HFFc6 (cell line): ENCODE results near the gene RETREG1. TPM values are rescaled to one million over a fixed set of nuclear protein-coding genes. Genes with fewer than 3 reads are reported as not detected.

Experiments used
- DNase-seq: peaks from one replicate; pipeline ENCODE4 v3.0.0-alpha.2; 2018
- H3K27ac Mint-ChIP-seq: 2 replicates; pipeline ENCODE4 v1.8.0; 2020; ENCODE audit warnings: mild to moderate bottlenecking, mixed read lengths
- H3K27me3 Mint-ChIP-seq: 2 replicates; pipeline ENCODE4 v1.8.0; 2021; ENCODE audit warnings: mild to moderate bottlenecking, moderate library complexity, mixed read lengths; ENCODE audit not compliant: insufficient read depth
- H3K36me3 Mint-ChIP-seq: 2 replicates; pipeline ENCODE4 v1.8.0; 2021; ENCODE audit warnings: low read depth, mixed read lengths
- H3K4me1 Mint-ChIP-seq: 2 replicates; pipeline ENCODE4 v1.8.0; 2020; ENCODE audit warnings: low read depth, mixed read lengths
- H3K4me3 Mint-ChIP-seq: 2 replicates; pipeline ENCODE4 v1.8.0; 2020; ENCODE audit warnings: mild to moderate bottlenecking, moderate library complexity, mixed read lengths
- H3K9me3 Mint-ChIP-seq: 2 replicates; pipeline ENCODE4 v1.8.0; 2020; ENCODE audit warnings: mild to moderate bottlenecking, mixed read lengths
- total RNA-seq, 6 experiments: library from RNA; stranded (reverse); fragmentation: NEBNext Ultra II Directional; extraction: Animal tissue kit (Norgen Biotek cat#: 25700); gene quantifications; 2 replicates in 1 of 6; 3 replicates in 5 of 6; pipeline ENCODE4 v1.2.3, GENCODE V29; 2021
- TF ChIP-seq, protein P1 (sequence below): fragments of 200-600 bp; sonication (generic); IDR thresholded peaks from 2 replicates; pipeline ENCODE4 v1.5.0; 2021; ENCODE audit warnings: antibody characterized with exemption, mild to moderate bottlenecking

Gene RETREG1
- total RNA-seq, 6 experiments from 2014 or later, result 0.09 to 0.14 TPM; not detected in 4

DNA sequence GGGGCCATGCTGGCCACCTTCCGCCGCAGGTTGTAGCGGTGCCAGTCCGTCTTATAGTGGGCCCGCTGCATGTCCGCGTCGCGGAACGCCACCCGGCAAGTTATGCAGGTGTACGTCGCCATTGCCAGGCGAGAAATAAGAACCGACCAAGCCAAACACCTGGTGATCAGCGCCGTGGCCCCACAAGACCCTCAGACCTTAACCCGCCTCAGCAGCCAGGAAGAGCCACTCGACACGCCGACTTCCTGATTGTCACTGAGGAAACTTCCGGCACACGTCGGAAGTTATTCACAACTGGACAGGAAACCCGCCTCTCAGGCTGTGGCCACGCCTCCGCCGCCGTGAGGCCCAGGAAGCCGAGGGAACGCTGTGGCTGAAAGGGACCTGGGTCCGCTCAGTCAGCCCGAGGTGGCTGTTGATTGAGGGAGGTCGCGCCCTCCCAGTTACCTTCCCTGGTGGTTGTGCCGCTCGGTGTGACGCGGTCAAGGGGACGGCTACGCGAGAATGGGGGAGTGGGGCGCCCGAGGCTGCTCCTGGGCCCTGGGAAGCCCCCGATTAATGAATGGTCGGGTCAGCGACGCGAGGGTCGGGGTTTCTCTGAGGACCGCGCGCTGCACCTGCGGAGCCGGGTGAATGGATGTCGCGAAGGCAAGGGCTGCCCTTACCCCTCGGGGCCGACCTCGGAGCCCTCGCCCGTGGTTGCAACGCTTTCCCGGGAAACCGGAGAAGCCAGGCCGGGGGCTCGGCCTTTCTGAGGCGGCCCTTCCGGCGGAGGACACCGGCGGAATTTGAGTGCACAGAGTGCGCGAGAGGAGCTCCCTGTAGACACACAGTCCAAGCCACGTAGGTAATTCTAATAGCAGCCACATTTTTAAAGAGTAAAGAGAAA lies 151.0 kb downstream of the RETREG1 start, which contains the start of gene ZNF622:
Gene ZNF622 (minus strand): TSS at position 257 of the 889 bp plus-strand sequence. CDS start 135 bp downstream, at position 122.
- Mint-ChIP-seq H3K4me1 (peaks cover 77% of the 10 kb centered on the region), H3K4me3 (peak within 1 kb of the TSS; percentile 100), H3K36me3 (peaks cover 29% of the 10 kb centered on the region), H3K27ac (peak within 1 kb of the TSS; percentile 74), H3K9me3 (no peaks in the 10 kb centered on the region), H3K27me3 (peaks cover 4% of the 10 kb centered on the region)
- TF ChIP-seq, protein P1, sequence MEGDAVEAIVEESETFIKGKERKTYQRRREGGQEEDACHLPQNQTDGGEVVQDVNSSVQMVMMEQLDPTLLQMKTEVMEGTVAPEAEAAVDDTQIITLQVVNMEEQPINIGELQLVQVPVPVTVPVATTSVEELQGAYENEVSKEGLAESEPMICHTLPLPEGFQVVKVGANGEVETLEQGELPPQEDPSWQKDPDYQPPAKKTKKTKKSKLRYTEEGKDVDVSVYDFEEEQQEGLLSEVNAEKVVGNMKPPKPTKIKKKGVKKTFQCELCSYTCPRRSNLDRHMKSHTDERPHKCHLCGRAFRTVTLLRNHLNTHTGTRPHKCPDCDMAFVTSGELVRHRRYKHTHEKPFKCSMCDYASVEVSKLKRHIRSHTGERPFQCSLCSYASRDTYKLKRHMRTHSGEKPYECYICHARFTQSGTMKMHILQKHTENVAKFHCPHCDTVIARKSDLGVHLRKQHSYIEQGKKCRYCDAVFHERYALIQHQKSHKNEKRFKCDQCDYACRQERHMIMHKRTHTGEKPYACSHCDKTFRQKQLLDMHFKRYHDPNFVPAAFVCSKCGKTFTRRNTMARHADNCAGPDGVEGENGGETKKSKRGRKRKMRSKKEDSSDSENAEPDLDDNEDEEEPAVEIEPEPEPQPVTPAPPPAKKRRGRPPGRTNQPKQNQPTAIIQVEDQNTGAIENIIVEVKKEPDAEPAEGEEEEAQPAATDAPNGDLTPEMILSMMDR, result no peak
- peak; percentile 85 for DNase-seq

DNA sequence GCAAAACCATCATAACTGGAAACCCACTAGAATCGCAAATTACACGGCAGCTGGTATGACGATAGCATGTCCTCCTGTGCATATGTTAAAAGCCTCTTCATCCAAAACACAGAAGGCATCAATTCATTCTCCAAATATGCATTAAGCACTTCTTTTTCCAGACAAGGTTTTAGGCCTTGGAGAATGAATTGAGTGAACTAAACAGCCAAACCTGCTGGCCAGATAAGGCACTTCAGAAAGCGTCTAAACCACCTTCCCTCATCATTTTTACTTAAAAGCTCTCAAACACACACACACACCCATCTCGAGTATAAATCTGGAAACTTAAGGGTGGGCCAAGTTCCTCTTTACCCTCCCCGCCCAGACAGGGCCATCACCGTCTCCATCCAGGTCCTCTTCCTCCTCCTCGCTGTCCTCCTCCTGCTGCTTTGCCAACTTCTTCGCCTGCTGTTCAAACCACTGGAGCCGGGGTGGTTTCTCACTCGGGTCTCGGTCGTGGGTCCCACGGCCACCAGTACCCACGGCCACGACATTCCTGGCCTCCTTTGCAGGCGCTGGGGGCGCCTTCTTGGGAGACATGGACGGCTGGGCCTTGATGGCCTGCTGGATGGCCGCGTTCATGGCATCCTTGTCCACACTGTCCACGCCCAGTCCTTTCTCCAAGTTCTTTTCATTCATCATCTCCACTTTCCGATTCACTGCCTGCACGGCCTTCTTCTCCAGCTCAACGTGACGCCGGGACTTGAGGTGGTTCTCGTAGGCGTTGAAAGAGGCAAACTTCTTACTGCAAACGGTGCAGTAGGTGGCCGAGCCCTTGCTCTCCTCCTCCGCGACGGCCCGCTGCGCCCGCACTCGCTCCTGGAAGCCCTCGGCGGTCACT lies 151.9 kb downstream of the RETREG1 start:
- TF ChIP-seq, protein P1, result peak; percentile 54
- H3K4me1 Mint-ChIP-seq, result peaks cover 86% of the 10 kb centered on the region
- H3K27me3 Mint-ChIP-seq, result peaks cover 4% of the 10 kb centered on the region
- no peak for DNase-seq
- H3K27ac Mint-ChIP-seq, result peak overlapping the region; percentile 74
- peak overlapping the region; percentile 100 for H3K4me3 Mint-ChIP-seq
- H3K36me3 Mint-ChIP-seq, result peaks cover 31% of the 10 kb centered on the region
- no peaks in the 10 kb centered on the region for H3K9me3 Mint-ChIP-seq

DNA sequence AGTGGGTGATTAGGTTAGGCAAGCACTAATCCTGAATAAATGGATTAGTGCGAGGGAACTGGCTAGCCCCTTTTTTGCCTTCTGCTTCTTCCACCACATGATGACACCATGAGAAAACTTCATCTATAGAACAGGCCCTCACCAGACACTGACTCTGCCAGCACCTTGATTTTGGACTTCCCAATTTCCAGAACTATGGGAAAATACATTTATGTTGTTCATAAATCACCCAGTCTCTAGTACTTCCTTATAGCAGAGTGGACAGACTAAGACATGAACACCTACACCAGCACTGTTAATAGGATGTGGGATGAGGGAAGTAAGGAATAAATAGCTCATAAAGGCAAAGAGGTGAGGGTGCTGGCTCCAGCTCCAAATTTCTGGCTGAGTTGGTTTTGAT lies 152.6 kb downstream of the RETREG1 start:
- Mint-ChIP-seq H3K27me3 (peaks cover 4% of the 10 kb centered on the region), H3K27ac (peak overlapping the region; percentile 35; the same call in 1 of the 2 replicates), H3K9me3 (no peaks in the 10 kb centered on the region), H3K36me3 (peaks cover 36% of the 10 kb centered on the region), H3K4me1 (peaks cover 89% of the 10 kb centered on the region), H3K4me3 (peak overlapping the region; percentile 100)
- TF ChIP-seq, protein P1, result no peak
- DNase-seq, result no peak

DNA sequence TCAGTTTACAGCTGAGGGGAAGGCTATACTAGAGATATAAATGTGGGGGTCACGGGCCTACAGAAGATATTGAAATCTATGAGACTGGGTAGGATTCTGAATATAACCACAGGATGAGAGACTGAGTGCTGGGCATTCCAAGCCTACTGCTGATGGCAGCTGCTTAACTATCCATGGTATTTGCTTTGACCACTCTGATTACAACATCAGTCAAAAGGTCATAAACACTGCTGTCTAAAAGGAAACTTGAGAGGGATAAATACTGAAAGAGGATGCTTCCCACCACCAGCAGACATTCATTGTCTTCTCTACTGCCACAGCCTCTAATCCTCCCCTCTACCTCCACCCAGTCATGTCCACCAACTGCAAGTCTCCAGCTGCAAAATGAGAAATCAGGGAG lies 155.0 kb downstream of the RETREG1 start:
- TF ChIP-seq, protein P1, result no peak
- peaks cover 80% of the 10 kb centered on the region for H3K4me1 Mint-ChIP-seq
- H3K9me3 Mint-ChIP-seq, result no peaks in the 10 kb centered on the region
- peak; percentile 88 for DNase-seq
- peaks cover 45% of the 10 kb centered on the region for H3K36me3 Mint-ChIP-seq
- peak overlapping the region; percentile 68 for H3K27ac Mint-ChIP-seq
- H3K27me3 Mint-ChIP-seq, result peaks cover 5% of the 10 kb centered on the region
- H3K4me3 Mint-ChIP-seq, result peak overlapping the region; percentile 64

DNA sequence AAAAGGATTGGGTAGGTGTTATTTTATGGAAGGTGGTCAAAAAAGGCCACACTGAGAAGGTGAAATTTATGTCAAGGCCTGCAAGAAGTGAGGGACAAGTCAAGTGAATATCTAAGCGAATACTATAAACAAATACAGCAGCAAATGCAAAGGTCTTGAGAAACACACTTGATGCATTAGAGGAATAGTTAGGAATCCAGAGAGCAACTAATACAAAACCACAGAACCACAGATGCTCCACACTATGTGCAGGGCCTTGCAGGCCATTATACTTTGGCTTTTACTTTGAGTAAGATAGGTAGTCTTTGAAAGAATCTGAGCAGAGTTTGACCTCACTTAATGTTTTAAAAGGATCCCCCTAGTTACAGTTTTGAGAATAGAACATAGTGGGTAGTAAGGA lies 155.8 kb downstream of the RETREG1 start:
- Mint-ChIP-seq H3K4me1 (peaks cover 82% of the 10 kb centered on the region), H3K4me3 (peak overlapping the region; percentile 64), H3K9me3 (no peaks in the 10 kb centered on the region), H3K27me3 (peaks cover 5% of the 10 kb centered on the region), H3K36me3 (peaks cover 51% of the 10 kb centered on the region), H3K27ac (peak overlapping the region; percentile 68)
- TF ChIP-seq, protein P1, result no peak
- DNase-seq, result no peak
